Stimulated activated naive CD8-positive, alpha-beta T cell treated with anti-CD3 and anti-CD28 coated beads, Interleukin-15, Interleukin-2, amounts not matched to agents 100 U/mL and 50 U/mL, for 24 hours (primary cell): ENCODE data around the gene FLNA.
"Not testable (repeated sequence)": the region's sequence is repeated elsewhere in the genome, so short reads cannot be mapped to it uniquely, and the experiment has no call there.

Experiments
- ATAC-seq: fragments of 150-1000 bp; cut with Tn5 transposase; one replicate; pipeline ENCODE4 v1.10.0; 2021
- DNase-seq: peaks from one replicate; pipeline ENCODE4 v3.0.0; 2021

Gene FLNA

DNA sequence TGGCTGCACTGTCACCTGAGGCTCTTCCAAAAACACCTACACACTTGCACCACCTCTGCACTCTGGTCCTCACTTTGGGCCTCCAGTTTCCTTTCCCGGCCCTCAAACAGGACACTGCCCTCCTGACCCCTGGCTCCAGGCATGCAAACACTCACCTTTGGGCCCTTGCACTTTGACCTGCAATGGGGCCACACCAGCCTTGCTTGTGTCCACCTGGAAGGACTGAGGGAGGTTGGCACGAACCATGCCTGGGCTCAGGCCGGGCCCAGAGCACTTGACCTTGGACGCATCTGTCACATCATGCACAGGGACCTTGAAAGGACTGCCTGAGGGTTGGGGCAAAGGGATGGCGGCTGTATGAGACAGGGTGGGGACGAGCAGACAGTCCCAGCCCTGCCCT, 15.6 kb downstream of the FLNA start:
- DNase-seq (no peak), ATAC-seq (no peak)

DNA sequence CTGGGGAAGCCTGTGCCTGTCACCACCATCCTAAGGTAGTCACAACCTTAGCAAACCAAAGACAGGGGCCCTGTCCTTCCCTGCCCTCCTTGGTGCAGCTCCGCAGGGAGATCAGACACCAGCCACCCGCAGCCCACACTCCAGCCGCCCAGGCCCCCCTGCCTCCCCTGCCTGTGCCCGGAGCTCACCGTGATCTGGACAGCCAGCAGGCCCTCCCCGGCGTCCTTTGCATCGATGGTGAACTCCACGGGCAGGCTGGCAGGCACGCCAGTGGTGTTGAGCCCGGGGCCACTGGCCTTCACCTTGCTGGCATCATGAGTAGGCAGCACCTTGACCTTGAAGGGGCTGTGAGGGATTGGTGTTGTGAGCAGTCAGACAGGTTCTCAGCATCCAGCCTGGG, 16.4 kb downstream of the FLNA start:
- no peak for DNase-seq
- ATAC-seq, result no peak

DNA sequence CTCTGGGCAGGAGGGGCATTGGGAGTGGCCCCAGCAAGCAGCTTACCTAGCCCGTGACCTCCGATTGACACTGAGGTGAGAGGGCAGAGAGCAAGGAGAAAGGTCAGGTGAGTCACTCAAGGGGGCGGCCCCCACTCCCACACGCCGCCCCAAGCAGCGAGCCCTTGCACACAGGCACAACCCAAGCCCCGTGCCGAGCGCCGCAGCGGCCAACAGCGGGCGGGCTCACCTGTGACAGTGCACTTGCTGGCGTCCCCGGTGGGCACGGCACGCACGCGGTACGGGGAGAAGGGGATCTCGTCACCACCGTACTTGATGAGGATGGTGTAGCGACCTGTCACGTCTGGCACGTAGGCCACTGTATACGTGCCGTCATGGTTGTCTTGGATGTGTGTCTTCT, 17.2 kb downstream of the FLNA start:
- DNase-seq (no peak), ATAC-seq (peak; percentile 26)

DNA sequence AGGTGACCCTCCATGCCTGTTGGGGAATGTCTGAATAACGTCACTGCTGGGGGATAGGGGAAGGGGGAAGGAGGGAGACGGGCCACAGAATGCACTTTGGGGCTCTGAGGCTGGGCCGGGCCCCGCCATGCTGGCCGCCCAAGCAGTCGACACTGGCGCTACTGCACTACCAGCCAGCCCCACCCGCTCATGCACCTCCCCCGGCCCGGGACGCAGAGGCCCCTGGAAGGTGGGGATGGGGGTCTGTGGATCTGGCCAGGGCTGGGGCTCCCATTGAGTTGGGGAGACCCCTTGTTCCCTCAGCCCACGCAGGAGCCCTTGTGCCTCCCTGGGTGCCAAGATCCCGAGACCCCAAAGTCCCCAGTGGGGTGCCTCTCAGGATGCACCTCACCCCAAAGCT, 17.8 kb downstream of the FLNA start:
- DNase-seq, result no peak
- ATAC-seq, result no peak

DNA sequence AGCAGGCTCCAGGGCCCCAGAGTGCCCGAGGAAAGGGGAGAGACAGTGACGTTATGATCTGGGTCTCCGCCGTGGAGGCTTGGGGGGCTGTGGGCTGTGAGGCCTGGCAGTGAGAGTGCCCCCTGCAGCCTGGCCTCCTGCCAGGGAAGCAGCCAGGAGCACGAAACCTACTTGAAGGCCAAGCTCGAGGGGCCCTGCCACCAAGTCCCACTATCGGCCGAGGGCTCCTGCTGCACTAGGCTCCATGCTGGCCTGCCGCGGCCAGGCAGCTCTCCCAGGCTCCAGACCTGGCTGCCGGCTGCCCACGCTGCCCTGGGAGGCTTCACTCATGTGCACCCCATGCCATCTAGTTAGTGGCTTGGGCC, 18.7 kb downstream of the FLNA start:
- DNase-seq (no peak), ATAC-seq (no peak)

DNA sequence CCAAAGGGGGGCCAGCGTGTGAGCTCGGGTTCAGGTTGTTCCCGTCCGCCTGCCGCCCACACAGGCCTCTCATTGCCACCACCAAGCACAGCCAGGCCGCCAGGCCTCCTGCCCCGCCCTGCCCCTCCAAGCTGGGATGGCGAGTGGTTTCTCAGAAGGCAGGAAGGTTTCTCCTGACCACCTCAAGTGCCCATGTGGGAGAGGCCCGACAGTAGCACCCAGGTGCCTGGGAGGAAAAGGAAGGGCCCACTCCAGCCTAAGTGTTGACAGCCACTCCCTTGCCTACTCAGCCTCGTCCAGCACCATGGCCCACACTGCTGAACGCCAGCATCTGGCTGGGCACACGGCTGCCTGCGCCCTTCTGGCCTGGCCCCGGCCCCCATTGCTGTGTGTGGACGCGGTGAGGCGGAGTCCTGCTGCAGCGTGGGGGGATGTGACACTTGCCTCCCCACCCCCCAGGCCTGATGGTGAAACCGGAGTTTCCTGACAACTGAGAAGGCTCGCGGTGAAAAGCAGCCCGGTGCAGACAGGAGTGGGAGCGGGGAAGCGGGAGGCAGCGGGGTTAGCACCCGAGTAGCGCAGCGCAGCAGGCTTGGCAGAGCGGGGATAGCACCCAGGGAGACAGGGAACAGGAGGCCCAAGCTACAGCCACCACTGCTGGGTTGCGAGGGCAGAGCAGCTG, 19.2 kb downstream of the FLNA start:
- no peak for ATAC-seq
- no peak for DNase-seq

DNA sequence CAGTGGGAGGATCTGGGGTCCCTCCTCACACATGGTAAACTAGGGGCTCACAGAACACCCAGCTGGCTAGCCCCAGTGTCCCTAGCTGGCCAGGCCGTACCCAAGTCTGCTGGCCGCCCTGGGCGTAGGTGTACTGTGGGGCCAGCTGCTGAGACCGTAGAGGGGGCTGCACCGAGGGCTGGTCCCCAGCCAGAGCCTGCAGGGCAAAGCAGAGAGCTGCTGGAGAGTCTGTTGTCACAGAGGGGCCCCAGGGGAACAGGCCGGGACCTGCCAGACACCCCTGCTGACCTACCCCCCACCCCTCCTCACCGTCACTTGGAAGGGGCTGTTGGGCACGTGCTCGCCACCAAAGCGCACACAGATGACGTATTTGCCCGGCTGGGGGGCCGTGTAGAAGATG, 19.9 kb downstream of the FLNA start:
- DNase-seq (no peak), ATAC-seq (no peak)

DNA sequence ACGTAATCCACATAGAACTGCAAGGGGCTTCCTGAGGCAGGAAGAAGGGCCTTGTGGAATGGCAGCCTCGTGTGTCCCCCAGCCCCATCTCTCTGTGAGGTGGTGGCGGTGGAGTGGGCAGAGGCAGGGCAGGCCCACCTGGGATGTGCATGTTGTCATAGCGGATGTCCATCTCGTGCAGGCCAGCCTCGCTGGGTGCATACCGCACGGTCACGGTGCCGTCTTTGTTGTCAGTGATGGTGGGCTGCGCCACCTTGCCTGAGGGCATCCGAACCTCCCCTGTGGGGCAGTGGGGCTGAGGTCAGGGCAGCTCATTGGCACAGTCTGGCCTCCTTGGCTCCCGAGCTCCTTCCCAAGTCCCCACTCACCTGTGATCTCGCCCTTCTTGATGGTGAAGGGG, 20.4 kb downstream of the FLNA start:
- DNase-seq (no peak), ATAC-seq (no peak)

DNA sequence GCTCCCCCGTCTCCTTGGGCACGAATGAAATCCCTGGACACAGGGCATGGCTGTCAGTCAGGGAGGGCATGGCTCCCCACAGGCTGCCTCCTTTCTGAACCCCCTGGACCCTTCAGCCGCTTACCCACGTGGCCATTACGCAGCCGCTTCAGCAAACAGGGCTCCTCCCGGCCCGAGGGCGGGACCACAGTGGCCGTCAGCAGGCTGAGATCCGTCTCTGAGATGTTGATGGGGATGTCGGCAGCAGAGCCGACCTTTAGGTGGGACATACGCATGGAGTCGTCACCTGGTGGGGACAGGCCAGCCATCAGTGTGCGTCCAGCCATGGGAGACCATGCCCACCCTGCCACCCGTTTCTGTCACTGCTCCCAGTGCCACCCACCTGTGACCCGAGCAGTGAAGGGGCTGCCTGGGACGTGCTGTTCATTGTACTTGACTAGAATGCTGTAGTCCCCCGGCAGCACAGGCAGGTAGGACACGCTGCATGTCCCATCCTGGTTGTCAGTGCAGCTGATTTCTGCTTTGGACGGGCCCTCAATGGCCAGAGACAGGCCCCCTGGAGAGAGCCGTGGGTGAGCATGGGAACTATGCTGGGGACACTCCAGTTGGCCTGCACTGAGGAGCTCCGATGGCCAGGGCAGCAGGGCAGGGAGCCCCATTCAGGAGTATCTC, 21.1 kb downstream of the FLNA start:
- DNase-seq, result no peak

DNA sequence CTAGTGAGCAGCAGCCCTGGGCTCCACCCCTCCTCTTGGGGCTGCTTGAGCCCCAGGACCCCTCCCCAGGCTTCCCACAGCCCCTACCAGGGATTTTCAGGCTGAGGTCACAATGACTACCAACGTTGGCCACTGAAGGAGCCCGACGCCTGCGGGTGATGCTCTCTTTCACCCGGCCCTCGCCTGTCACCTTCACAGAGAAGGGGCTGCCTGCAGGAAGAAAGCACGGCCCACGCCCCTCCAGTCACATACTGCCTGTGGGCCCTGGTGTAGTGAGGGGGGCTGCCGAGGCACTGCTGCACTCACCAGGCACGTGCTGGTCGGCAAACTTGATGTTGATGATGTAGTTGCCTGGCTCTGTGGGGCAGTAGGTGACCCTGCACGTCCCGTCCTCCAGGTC, 22.0 kb downstream of the FLNA start:
- ATAC-seq (no peak), DNase-seq (no peak)

More for the DNA sequence above, 21.1 kb downstream of the FLNA start:
- no peak for ATAC-seq

DNA sequence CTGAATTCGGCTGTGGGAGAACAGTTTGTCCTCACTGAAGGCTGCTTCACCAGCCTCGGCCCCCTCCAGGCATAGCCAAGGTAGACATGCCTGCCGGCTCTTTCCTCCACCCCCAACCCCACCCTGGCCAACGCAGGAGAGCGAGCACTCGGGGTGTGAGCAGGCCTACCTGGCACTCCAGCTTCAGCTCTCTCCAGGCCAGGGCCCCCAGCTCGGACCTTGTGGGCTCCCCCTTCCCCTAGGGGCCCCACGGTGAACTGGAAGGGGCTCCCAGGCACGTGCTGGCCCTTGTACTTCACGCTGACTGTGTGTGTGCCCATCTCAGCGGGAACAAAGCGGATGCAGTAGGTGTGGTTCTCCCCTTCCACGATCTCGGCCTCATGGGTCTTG, 22.4 kb downstream of the FLNA start:
- ATAC-seq (no peak), DNase-seq (no peak)

DNA sequence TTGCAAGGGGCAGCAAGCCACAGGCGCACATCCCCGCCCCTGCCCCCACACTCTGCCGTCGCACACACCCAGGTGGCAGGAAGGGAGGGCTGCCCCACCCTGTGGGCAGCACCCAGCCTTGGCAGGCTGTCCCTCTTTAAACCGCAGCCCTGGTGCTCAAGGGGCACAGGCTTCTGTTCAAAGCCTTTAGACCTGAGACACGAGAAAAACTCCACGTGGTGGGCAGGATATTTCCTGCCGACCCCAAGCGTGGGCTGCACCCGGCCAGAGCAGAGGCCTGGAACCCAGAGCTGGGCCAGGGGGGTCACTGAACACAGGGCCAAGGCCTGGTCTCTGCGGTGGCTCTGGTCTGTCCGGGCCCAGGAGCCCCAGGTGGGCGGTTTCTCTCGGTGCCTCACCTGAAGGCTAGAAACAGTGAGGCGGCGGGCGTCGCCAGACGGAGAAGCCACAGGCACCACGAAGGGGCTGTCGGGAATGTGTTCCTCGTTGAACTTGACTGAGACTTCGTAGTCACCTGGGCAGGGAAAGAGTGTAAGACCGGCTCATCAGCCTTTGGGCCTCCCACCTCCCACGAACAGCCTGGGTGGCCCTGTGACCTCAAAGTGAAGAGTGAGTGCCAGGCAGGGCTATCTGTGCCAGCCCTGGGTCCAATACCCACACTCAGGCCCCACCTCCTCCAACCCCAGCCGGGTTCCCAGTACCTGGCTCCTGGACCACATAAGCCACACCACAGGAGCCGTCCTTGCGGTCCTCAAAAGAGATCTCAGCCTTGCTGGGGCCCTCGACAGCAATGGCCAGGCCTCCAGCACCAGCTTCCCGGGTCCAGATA, 23.0 kb downstream of the FLNA start:
- ATAC-seq (no peak), DNase-seq (no peak)

DNA sequence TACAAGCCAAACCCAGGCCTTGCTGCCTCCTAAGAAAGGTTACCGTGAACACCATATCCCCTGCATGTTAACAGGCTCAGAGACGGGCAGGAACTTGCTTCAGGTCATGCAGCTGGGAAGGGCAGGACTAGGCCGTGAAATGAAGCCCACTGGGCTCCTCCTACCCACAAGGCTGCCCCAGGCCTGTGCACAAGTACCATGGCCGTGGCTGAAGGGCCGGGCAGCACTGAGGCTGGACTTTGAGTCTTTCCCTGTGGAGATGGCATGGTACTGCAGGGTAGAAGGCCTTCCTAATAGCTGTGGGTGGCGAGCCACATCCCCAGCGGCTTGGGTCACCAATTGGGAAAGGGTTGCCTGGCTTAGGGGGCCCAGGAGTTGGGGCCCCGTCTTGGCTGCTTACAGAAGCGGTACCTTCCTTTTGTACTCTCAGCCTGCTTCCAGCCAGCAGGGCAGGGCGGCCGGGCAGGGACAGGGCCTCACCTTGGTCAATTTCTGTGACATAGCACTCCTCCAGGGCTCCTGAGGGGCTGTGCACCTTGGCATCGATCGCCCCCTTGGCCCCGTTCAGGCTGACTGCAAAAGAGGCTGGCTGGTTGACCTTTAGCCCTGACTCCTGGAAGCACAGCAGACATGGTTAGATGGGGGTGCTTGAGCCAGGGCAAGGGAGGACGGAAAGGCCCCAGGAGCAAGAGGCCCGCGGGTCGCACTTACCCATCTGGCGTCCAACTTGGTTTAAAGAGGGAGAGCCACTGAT, 23.8 kb downstream of the FLNA start:
- DNase-seq (no peak), ATAC-seq (no peak)

DNA sequence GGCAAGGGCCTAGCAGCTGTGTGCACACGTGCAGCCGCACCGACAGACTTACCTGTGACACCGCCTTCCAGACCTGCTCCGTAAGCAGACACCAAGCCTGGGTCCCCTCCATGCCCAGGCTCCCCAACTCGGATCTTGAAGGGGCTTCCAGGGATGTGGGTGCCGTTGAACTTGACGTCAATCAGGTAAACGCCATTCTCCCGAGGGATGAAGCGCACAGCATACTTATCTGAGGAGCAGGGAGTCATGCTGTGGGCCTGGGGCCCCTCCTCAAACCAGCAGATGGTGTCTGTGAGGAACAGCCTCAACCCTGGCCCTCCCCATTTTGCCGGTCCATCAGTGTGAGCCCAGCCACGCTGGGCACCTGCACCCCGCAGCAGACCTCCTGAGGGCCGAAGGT, 24.5 kb downstream of the FLNA start:
- ATAC-seq (no peak), DNase-seq (no peak)

DNA sequence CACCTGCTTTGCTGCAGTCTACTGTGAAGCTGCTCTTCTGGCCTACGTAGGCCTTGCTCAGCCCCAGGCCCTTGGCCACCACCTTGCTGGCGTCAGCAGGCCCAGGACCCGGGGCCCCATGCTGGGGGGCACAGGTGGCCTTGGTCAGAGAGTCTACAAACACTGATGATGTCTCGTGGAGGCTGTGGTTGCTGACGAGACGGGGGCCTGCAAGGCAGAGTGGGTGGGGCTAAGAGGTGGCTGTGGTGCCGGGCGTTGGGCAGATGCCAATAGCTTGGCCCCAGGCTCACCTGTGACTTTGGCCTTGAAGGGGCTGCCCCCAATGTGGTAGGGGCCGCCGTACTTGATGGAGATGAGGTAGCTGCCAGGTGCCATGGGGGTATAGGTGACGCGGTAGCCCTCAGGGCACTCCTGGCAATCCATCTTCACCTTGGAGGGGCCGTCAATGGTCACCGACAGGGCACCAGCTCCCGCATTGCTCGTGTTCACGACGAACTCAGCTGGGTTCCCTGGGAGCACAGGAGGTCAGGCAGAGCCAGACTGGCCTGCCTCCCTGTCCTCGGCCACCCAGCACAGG, 25.0 kb downstream of the FLNA start:
- DNase-seq, result no peak
- ATAC-seq, result no peak

DNA sequence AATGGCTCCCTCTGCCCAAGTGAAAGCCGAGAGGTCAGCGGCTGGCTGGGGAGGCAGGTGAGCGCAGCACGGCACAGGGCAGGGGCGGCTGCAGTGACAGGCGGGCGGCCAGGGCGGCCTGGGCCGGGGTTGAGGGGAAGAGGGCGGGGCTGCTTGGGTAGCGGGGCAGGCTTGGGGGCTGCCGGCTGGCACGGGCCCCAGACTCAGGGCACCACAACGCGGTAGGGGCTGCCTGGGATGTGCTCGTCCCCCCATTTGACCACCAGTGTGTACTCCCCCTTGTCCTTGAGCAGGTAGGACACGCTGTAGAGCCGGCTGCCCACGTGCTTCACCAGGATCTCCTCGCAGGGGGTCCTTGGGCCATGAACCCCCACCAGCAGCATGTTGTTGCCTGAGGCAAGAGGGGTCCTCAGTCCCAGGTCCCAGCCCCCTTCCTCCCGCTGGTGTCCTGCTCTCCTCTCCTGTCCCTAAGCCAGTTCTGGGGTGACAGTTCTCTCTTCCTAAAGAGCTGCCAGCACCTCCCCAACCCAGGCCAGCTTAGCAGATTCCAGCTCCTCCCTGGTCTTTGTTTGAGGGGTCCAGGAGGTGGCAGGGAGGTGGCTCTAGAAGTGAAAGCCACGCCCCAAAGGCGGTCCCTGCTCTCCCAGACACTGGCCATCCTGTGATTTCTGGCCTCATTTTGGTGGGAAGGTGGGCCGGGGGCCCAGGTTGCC, 25.6 kb downstream of the FLNA start:
- ATAC-seq (no peak), DNase-seq (no peak)

DNA sequence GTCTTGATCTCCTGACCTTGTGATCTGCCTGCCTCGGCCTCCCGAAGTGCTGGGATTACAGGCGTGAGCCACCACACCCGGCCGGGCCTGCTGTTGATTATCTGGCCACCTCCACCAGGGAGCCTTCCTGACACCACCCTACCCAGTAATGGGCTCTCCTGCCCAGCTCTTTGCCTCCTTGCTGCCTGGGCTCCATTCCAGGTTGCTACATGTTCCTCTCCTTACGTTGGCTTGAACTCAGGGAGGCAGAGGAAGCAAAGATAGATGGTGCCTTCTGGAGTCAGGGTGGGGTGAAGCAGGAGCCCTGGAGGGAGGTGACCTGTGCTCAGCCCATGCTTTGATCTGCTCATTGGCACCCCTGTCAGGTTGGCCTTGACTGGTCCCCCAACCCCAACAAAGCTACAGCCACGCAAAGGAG, 26.3 kb downstream of the FLNA start:
- no peak for DNase-seq
- no peak for ATAC-seq

DNA sequence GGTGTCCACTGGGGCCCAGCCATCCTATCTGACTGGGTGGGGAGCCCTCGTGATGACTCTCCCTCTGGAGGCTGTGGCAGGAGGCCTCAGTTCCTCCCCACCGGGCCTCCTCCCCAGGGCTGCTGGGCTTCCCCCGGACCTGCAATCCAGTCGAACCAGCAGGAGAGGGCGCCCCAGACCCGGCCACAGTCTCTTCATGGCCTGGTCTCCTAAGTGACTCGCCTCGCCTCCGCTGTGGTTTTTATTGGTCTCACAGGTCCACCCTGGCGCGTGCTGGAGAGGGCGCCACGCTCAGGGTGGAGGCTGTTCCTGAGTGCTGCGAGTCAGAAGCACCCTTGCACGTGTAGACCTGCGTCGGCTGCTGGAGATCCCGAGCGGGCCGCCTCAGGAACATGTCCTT, 30.8 kb downstream of the FLNA start:
- peak; percentile 41 for ATAC-seq
- not testable (repeated sequence) for DNase-seq

DNA sequence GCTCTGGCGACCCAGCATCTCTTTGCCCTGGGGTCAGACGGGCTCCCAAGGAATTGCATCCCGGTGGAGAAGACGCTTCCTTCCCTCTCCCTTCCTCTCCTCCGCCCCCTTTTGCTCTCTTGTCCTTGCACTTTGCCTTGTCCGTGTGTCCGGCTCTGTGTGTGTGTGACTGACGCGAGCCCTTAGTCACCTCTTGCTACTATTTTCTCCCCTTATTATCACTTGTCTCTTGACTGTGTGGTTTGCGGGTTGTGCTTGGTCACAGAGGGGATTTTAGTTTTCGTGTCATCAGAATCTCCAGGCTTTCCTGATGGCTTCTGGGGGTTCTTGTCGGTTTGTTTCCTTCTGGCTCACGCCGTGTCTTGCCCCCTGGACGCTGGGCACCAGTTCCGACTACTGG, 31.4 kb downstream of the FLNA start:
- peak; percentile 26 for ATAC-seq
- DNase-seq, result not testable (repeated sequence)

DNA sequence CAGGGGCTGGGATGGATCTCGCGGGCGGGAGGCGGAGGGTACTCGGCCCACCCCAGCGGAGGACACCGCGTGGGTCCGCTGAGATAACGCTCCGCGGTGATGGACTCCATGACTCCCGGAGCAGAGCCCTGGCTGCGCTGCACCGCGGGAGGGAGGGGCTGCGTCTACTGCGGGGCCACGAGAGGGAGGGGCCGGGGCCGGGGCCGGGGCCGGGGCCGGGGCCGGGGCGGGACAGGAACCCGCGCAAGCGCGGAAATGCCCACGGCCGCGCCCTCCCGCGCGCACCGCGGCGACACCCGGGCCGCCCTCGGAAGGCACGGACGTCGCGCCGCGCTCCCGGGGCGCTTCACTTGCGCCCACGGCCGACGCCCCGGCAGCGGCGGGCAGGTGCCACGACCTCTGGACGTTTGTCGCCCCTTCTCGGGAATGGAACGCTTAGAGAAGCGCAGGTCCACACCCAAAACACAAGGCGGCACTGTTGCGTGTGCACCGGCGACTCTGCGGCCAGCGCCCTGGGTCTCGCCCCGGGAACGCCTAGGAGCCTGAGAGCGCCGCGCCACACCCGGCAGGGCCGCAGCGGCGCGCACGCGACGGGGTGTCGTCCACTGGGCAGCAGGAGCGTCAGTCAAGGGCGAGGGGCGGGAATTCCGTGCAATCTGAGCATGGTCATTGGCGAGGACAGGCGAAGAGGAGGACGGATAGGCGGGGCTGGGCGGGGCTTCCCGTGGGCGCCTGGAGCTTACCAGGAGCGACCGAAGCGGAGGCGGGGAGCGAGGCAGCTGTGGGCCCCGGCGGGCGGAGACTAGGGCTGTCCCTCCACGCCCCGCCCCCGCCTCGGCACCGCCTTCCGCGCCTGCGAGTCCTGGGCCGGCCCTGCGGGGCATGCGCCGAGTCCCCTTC, 32.8 kb downstream of the FLNA start:
- not testable (repeated sequence) for DNase-seq
- peak; percentile 71 for ATAC-seq

DNA sequence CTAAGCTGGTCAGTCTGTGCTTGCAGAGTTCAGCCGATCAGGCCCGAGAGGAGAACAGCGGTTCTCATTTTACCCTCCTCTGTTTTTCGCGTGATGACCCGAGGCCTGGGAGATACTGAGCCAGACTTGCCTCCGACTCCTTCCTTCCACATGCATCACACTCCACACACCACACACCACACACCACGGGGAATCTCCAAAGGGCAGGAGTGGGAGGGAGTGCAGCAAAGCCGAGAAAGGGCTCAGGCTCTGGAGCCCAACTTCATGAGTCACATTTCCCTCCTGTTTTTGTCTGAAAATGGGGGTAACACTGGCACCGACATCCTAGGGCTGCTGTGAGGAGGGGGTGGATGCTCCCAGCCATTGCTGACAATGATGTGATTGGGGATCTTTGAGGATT, 39.9 kb downstream of the FLNA start:
- ATAC-seq, result peak; percentile 94
- DNase-seq, result peak; percentile 67
